ENCODE results near the gene CIAPIN1.

CIAPIN1 gene

GRCh38 chr16:57381791-57382534 lies 65.2 kb downstream of the CIAPIN1 start:
- DNase-seq = no peak

GRCh38 chr16:57380671-57381462 lies 66.3 kb downstream of the CIAPIN1 start:
- DNase-seq = no peak

- DNase-seq = no peak
Observed at GRCh38 chr16:57379579-57379978, 67.6 kb downstream of the CIAPIN1 start.

Data from NCI-H1694 treated with DMSO at 0.1 percent for 48 hours (cell line).